ENCODE data around the gene NGF.

NGF gene

DNA sequence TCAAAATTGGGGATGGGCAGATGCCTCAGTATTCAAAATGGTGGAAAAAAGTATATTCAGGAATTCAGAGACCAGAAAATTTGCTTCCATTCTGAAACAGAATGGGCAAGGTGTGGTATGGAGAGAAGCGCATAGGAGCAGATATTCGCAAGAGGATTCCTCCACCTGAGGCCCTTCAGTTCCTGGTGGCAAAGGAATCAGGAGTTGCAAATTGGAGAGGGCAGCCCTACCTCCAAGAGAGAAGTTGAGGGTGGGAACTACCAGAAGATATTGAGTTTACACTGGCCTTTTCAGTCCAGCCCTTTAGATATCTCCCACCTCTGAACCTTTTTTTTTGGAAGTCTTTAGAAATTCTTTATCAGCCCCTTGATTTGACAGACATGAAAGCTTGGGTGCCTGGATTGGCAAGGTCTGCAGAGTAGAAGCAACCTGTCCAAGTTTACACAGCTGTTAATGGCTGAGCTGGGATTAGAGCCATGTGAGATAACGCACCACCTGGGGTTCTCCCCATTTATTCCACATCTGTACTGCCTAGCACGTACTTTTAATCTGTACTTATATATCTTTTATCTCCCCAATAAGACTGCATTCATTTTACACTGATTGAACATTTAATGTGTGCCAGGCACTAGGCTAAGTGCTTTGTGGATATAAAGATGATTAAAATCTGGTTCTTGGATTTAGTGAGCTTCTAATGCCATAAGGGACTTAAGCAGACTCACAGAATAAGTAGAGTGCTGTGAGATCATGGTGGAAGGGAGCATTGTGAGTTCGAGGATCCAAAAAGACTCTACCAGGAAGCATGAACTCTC lies 99.5 kb downstream of the NGF start:
- H3K27me3 ChIP-seq, result no peaks in the 10 kb centered on the region
- H3K4me3 ChIP-seq, result no peak overlapping the region
- H3K36me3 ChIP-seq, result no peaks in the 10 kb centered on the region
- peak overlapping the region in 1 of 2 donors; percentile 26 for H3K27ac ChIP-seq
- TF ChIP-seq, protein P1, sequence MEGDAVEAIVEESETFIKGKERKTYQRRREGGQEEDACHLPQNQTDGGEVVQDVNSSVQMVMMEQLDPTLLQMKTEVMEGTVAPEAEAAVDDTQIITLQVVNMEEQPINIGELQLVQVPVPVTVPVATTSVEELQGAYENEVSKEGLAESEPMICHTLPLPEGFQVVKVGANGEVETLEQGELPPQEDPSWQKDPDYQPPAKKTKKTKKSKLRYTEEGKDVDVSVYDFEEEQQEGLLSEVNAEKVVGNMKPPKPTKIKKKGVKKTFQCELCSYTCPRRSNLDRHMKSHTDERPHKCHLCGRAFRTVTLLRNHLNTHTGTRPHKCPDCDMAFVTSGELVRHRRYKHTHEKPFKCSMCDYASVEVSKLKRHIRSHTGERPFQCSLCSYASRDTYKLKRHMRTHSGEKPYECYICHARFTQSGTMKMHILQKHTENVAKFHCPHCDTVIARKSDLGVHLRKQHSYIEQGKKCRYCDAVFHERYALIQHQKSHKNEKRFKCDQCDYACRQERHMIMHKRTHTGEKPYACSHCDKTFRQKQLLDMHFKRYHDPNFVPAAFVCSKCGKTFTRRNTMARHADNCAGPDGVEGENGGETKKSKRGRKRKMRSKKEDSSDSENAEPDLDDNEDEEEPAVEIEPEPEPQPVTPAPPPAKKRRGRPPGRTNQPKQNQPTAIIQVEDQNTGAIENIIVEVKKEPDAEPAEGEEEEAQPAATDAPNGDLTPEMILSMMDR (IDR thresholded peaks at IDR 0.05), result no peak
- intact Hi-C loops (cut with DNase I; ENCODE audit: low total_unique reads), result no loop called here
- no peaks in the 10 kb centered on the region for H3K9me3 ChIP-seq
- peaks cover 0 to 10% (median 6%) of the 10 kb centered on the region in 4 donors for H3K4me1 ChIP-seq
- DNase-seq, result no peak

DNA sequence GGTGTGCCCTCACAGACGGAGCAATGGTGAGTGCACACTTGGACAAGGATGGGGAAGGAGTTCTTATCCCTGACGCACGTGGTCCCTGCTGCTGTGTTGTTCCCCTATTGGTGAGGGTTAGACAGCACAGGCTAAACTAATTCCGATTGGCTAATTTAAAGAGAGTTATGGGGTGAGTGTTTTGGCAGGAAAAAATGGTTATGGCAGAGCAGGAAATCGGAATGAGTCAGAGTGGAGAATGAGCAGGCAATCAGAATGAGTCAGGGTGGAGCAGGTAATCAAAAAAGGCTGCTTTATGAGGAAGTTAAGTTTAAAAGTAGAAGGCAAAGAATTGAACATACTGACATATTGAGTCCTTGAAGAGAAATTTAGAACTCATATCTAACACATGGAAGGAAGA lies 100.5 kb downstream of the NGF start:
- Histone ChIP-seq H3K27me3 (no peaks in the 10 kb centered on the region), H3K4me1 (peaks cover 0 to 10% (median 6%) of the 10 kb centered on the region in 4 donors), H3K4me3 (no peak overlapping the region), H3K9me3 (no peaks in the 10 kb centered on the region), H3K27ac (no peak overlapping the region), H3K36me3 (no peaks in the 10 kb centered on the region)
- intact Hi-C loops (cut with DNase I; ENCODE audit: low total_unique reads), result no loop called here
- TF ChIP-seq, protein P1 (IDR thresholded peaks at IDR 0.05), result no peak
- DNase-seq, result no peak

DNA sequence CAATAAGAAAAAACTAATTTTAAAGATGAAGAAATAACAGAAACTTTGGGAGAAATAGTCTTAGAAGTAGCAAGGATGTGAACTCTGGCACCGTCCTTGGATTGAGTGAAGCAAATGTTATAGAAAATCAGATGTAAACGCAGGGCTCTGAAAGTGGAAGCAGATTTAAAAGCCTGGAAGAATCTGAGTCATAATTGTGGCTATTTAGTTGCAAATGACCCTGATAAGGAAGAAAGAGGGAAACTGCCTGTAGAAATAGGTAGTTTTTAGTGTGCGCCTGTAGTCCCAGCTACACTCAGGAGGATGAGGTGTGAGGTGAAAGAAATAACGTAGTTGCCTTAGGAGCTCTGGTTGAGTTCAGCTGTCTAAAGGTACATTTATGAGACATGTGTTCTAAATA lies 101.0 kb downstream of the NGF start:
- no peaks in the 10 kb centered on the region for H3K36me3 ChIP-seq

More for the DNA sequence above, 101.0 kb downstream of the NGF start:
- TF ChIP-seq, protein P1 (IDR thresholded peaks at IDR 0.05), result no peak
- H3K4me1 ChIP-seq, result peaks cover 0 to 10% (median 6%) of the 10 kb centered on the region in 4 donors
- no peaks in the 10 kb centered on the region for H3K27me3 ChIP-seq
- no peaks in the 10 kb centered on the region for H3K9me3 ChIP-seq
- intact Hi-C loops (cut with DNase I; ENCODE audit: low total_unique reads), result no loop called here
- DNase-seq, result no peak
- no peak overlapping the region for H3K4me3 ChIP-seq
- no peak overlapping the region for H3K27ac ChIP-seq

All from tibial artery (tissue), 4 donors.